Measurements from ENCODE around the gene STRA6. TPM values are rescaled to one million over a fixed set of nuclear protein-coding genes. Genes with fewer than 3 reads are reported as not detected.

STRA6 gene
- total and polyA plus RNA-seq, 7 donors, result 0.05 TPM; not detected in 6

DNA sequence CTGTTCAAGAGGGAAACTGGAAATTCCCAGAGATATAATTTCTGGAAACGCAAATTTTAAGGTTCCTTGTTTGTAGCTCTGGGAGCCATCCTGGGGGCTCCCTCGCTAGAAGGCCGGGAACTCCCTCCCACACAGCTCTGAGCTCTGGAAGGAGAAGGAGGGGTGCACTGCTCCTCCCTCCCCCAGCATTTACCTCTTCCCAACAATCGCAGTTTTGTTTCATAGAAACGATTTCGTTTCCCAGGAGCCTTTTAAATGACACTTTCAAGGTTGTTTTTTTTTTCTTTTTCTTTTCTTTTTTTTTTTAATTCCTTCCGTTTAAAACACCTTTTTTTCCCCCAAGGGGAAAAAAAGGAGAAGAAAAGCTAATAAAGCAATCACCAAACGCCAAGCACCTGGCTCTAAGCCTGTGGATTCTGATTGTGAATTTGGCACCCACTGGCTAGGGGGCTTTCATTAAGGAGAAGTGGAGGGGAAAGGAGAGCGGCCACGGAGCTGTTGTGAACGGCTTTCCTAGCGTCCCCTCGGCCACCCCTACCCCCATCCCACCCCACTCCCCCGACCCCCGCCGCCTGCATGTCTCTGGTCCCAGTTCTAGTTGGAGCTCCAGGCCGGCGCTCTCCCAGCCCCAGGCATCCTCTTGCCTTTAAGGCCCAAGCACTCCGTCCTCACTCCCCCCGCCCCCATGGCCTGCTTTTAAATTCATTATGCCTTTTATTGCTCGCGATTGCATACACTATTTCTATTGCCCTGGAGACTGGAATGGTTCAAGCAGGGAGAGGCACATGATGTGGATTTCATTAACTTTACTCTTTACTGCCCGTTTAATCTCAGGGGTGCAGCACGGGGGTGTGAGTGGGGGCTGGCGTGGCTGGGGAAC lies 19.9 kb upstream of the STRA6 start:
- Histone ChIP-seq H3K36me3 (ENCODE audit: insufficient read depth in 1 of 2, low read depth in 1 of 2) (no peaks in the 10 kb centered on the region), H3K27ac (no peak overlapping the region), H3K4me1 (no peaks in the 10 kb centered on the region), H3K9me3 (no peaks in the 10 kb centered on the region), H3K4me3 (no peak overlapping the region), H3K27me3 (ENCODE audit: insufficient read depth in 3 of 3, low read length in 2 of 3) (peaks cover 0 to 27% (median 8%) of the 10 kb centered on the region in 3 donors)
- TF ChIP-seq CTCF (IDR thresholded peaks at IDR 0.05), result no peak
- no peak for DNase-seq
- no peak for ATAC-seq
- WGBS, 3 donors, result 49 to 61% (median 56%) methylated on average over 25 of the region's 25 CpGs
- intact Hi-C loops (cut with DNase I), result no loop called here

DNA sequence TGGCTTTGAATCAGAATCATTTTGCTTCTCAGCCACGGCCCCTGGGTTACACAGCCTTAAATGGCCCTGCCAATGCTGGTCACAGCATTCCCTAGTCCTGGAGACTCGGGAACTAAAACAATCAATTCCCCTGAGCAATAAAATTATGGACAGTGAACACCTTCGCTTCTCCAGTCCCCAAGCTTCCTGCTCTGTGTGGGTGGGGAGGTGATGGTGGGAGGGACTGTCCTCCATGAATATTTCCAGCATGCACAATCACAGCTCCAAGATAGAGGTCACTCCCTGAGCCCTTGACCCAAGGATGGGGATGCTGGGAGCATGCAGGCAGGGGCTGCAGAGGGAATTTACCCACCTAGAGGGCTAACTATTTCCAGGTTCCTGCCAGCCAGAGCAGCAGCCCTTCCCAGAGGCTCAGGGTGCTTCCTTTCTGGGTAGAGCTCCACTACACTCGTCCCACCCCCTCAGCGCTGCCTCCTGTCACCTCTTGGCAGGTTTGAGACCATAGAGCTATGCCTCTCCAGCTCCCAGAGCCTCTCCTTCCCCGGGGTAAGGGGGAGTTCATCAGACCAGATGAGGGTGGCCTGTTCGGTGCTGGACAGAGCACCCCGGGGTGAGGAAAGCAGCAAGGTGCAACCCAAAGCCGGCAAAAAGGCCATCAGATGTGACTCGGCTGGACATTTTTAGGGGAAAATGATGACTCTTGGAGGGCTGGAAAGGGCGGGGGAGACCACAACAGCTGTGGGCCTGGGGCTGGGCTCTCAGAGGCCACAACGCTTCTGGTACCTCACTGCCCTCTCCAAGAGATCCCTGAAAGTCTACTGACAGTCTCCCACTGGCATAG lies 19.0 kb upstream of the STRA6 start:
- intact Hi-C loops (cut with DNase I), result no loop called here
- Histone ChIP-seq H3K27ac (no peak overlapping the region), H3K27me3 (ENCODE audit: insufficient read depth in 3 of 3, low read length in 2 of 3) (peaks cover 0 to 27% (median 5%) of the 10 kb centered on the region in 3 donors), H3K4me1 (no peaks in the 10 kb centered on the region), H3K9me3 (no peaks in the 10 kb centered on the region), H3K36me3 (ENCODE audit: insufficient read depth in 1 of 2, low read depth in 1 of 2) (no peaks in the 10 kb centered on the region), H3K4me3 (no peak overlapping the region)
- DNase-seq, result no peak
- no peak for TF ChIP-seq CTCF (IDR thresholded peaks at IDR 0.05)
- ATAC-seq, result peak in 1 of 4 donors; percentile 26
- 29 to 41% (median 38%) methylated on average over 12 of the region's 12 CpGs for WGBS, 3 donors

DNA sequence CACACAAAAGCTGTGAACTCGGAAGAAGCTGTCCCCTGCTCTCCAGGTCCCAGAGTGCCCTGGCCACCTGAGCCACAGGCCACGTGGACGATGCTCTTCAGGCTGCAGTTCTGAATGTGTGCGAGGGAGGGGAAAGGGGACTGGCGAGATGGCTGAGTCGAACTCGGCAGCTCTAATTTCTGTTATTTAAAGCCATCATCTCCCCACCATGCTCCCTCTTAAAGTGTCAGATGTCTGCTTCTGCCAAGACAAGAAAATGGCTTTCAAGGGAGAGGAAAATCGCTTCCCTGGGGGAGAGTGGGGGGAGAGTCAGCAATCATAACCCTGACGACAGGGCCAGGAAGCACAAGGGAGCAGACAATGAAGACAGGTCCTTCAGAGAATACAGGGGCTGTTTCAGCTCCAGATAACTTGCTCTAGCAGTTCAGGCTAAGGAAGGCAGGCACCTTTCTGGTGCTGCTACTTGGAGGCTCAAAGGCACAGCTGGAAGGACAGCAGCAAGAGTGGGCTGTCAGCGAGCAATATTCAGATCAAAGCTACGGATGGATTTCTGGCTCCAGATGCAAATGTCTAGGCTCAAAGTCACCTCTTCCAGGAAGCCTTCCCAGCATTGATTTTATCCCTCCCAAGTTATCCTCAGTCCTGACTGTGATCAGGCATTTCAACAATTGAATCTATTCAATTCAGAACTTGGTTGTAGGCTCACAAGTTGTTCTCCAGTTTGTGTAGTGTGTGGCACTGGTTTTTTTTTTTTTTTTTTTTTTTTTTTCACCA lies 18.1 kb upstream of the STRA6 start:
- intact Hi-C loops (cut with DNase I), result no loop called here
- WGBS, 3 donors, result 42 to 48% (median 42%) methylated on average over 11 of the region's 11 CpGs
- Histone ChIP-seq H3K4me1 (no peaks in the 10 kb centered on the region), H3K9me3 (no peaks in the 10 kb centered on the region), H3K27ac (no peak overlapping the region), H3K4me3 (no peak overlapping the region), H3K27me3 (ENCODE audit: insufficient read depth in 3 of 3, low read length in 2 of 3) (peaks cover 0 to 22% (median 3%) of the 10 kb centered on the region in 3 donors), H3K36me3 (ENCODE audit: insufficient read depth in 1 of 2, low read depth in 1 of 2) (no peaks in the 10 kb centered on the region)
- no peak for TF ChIP-seq CTCF (IDR thresholded peaks at IDR 0.05)
- ATAC-seq (no peak), DNase-seq (no peak)

- no peak for DNase-seq
These were observed 15.6 kb upstream of the STRA6 start for GRCh38 chr15:74217907-74218885.

More at GRCh38 chr15:74217907-74218885, 15.6 kb upstream of the STRA6 start:
- H3K27ac ChIP-seq, result no peak overlapping the region
- H3K27me3 ChIP-seq (ENCODE audit: insufficient read depth in 3 of 3, low read length in 2 of 3), result peaks cover 0 to 10% (median 3%) of the 10 kb centered on the region in 3 donors
- no peaks in the 10 kb centered on the region for H3K36me3 ChIP-seq (ENCODE audit: insufficient read depth in 1 of 2, low read depth in 1 of 2)
- 84 to 85% (median 84%) methylated on average over 16 of the region's 16 CpGs for WGBS, 3 donors
- H3K9me3 ChIP-seq, result no peaks in the 10 kb centered on the region
- H3K4me3 ChIP-seq, result no peak overlapping the region
- no peak for TF ChIP-seq CTCF (IDR thresholded peaks at IDR 0.05)
- no peak for ATAC-seq
- H3K4me1 ChIP-seq, result no peaks in the 10 kb centered on the region
- intact Hi-C loops (cut with DNase I), result no loop called here
